ENCODE data around the gene KMT2E.
"Not testable (repeated sequence)": the region's sequence is repeated elsewhere in the genome, so short reads cannot be mapped to it uniquely, and the experiment has no call there.

Gene KMT2E, protein sequence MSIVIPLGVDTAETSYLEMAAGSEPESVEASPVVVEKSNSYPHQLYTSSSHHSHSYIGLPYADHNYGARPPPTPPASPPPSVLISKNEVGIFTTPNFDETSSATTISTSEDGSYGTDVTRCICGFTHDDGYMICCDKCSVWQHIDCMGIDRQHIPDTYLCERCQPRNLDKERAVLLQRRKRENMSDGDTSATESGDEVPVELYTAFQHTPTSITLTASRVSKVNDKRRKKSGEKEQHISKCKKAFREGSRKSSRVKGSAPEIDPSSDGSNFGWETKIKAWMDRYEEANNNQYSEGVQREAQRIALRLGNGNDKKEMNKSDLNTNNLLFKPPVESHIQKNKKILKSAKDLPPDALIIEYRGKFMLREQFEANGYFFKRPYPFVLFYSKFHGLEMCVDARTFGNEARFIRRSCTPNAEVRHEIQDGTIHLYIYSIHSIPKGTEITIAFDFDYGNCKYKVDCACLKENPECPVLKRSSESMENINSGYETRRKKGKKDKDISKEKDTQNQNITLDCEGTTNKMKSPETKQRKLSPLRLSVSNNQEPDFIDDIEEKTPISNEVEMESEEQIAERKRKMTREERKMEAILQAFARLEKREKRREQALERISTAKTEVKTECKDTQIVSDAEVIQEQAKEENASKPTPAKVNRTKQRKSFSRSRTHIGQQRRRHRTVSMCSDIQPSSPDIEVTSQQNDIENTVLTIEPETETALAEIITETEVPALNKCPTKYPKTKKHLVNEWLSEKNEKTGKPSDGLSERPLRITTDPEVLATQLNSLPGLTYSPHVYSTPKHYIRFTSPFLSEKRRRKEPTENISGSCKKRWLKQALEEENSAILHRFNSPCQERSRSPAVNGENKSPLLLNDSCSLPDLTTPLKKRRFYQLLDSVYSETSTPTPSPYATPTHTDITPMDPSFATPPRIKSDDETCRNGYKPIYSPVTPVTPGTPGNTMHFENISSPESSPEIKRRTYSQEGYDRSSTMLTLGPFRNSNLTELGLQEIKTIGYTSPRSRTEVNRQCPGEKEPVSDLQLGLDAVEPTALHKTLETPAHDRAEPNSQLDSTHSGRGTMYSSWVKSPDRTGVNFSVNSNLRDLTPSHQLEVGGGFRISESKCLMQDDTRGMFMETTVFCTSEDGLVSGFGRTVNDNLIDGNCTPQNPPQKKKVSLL (N-terminal part only)

DNA sequence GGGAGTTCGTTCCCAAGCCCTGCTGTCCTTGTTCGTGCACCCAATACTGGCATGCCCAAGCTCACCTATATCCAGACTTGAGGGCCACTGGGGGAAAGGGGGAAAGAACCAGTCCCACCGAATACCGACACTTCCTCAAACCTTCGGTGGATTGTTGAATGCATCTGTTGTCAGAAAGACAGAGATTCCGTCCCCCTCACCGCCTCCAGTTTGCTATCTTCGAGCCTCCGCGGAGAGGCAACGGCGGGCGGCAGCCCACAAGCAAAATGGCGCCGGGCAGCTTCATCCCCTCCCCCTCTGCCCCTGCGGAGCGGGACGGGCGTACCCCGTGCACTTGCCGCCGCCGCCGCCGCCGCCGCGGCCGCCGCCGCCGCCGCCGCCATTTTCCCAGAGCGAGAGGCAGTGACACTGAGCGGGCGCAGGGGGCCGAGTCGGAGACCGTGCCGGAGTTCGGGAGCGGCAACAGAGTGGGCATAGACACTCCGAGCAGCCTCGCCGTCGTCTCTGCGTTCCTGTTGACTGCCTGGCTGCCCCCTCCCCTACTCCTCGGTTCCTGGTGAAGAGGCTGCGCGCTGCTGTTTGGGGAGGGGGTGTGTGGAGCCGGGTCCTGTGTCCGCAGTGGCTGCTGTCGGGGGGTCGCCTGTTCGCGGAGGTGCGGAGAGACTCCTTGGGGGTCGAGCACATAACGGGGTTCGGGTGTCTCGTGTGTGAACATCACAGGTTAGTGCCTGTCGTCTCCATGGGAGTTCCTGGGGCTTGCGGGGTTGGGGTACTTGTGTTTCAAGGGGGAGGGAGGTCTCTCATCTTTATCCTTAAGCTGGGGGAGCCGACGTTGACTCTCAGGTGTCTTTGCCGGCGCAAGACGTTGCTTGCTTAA, at the start of gene KMT2E:
KMT2E (plus strand) TSS at position 390 of the 877 bp plus-strand sequence. CDS start 26,748 bp downstream, outside the sequence.
- DNase-seq (ENCODE audit: low read depth) = peak; percentile 69

DNA sequence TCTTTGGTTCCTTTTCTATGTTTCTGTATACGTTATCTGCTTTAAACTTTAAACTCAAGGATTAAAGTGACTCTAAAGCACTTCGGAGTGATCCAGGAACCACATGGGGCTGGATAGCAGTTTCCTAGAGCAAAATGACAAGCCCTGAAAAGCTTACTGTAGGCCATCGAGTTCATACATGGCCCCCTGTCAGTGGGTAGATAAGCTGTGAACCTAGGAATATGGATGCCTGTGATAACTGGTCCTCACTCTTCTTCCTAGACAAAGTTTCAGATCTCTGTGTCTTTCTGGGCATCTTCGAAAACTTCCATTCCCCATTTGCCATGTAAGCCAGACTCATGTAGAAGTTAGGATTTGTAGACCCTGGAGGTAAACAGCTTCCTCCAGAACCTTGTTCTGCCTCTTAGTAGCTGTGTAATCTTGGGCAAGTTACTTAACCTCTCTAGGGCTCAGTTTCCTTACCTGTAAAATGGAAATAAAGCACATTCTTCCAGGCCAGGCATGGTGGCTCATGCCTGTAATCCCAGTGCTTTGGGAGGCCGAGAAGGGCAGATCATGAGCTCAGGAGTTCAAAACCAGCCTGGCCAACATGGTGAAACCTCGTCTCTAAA, 49.3 kb upstream of the KMT2E start:
- no peak for DNase-seq (ENCODE audit: low read depth)

DNA sequence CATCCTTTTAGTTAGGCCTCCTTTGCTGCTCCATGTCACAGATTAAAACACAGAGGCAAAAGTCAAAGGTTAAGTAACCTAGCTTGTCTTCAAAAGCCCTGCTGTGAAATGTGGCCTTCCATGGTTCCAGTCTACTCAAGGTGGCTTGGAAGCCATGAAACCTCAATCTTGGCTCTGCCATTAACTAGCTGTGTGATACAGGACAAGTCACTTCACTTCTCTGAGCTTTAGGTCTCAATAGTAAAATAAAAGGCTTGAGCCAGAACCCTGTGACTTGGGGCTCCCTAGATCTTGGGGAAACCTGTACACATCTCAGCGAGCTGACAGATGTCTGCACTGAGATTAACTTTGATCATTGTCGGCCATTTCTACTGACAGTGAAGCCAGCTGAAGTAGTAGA, 48.0 kb upstream of the KMT2E start:
- DNase-seq (ENCODE audit: low read depth) = no peak

DNA sequence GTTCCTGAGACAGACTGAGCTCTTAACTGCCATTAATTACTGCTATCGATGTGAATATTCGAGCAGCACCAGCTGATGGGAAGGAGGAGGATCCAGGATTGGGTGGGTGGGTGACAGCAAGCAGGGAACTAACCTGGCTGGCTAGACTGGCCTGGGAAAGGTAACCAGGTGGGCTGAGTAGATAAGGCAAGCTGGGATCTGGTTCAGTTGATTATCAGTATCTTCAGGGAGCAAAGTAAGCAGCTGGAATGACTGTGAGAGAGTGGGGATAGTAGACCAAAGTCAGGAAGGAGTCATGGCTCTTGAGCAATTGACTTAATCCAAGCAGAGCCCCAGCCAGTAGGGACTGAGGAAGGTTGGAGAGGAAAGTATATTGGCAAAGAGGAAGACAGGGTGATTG, 46.9 kb upstream of the KMT2E start:
- DNase-seq (ENCODE audit: low read depth) = no peak

DNA sequence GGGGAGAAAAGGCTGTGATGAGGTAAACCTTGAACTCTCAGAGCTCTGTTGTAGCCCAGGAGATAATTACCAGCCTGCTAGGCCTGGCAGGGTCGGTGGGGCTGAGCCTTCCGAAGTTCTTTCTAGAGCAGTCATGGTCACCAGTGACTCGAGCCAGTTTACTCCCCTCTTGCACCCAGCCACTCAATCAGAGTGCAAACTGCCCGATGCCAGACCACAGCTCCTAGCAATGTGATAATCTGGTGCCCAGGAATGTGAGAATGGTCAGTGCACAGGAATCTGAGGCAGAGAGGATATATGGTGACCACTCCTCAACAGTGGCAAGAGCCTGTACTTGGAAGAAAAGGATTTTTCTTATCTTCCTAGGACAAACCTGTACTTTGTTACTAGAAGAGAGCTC, 46.4 kb upstream of the KMT2E start:
- no peak for DNase-seq (ENCODE audit: low read depth)

DNA sequence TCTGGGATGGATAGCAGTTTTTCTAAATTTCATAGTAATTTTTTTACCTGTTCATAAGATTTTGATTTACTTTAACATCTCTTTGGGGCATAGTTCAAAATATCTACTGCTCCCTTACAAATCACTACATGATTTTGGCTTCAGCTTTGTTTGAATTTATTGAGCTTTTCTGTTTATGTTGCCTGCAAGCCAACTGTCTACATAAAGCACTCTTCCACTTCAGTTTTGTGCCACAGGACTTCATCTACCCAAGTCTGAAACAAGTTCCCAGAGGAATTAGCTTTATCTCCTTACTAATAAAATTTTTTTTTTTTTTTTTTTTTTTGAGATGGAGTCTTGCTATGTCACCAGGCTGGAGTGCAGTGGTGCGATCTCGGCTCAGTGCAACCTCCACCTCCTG, 45.4 kb upstream of the KMT2E start:
- no peak for DNase-seq (ENCODE audit: low read depth)

DNA sequence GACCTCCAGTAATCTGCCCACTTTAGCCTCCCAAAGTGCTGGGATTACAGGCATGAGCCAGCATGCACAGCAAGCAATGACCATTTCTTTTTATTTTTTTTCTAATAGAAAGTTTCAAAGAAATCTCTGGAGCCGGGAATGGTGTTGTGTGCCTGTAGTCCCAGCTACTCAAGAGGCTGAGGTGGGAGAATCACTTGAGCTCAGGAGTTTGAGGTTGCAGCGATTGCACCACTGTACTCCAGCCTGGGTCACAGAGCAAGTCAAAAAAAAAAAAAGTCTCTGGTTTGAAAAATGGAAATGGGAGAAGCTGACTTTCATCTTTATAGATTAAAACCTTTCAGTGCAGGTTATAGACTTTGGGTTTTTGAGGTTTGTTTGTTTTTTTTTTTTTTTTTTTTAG, 44.8 kb upstream of the KMT2E start:
- DNase-seq (ENCODE audit: low read depth) = no peak

DNA sequence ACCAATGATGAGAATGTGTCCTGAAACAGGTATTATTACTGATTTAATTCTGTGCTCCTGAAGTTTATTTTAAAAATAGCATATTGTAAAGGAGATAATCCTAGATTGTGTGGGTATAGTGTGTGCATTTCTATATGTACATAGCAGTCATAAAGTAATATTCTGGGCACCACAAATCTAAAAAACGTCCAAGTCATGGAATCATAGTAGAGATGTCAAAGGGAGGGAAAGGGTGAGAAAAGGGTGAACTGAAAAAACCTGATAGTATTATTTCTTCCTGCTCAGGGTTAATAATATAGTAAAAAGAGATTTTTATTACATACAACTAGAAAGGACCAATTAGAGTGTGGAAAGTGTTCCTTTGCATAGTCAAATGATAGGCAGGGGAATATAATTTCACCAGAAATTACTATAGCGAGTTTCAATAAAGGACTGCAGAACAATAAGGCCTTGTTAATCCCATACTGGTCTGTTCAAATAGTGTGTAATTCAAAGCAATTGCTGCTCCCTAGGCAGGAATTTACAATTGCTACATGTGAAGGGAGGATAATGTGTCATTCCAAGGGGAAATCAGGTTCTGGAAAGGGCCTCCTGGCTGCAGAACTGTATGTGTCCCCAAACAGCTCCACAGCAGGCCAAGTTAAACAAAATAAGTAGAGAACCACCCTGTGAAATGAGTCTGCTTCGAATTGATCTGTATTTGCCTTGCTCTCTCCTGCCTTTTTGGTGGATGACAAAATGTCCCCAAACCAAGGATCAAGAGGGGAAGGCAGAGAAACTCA, 42.5 kb upstream of the KMT2E start:
- DNase-seq (ENCODE audit: low read depth) = no peak

DNA sequence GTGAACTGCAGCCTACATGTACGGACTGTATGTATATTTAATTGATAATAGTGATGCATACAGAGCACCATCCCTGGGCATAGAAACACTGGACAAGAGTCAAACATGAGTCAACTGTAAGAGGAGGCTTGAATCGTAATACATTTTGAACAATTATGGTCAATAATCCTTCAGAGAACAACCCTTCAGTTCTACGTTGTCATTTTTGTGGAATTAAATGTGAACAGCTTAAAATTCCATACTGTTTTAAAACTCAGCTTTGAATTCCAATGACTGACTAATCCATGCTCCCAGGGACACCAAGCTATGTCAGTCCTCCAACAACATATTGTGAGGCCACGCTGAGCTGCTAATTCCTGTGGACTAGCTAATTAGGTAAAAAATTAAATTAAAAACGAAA, 41.5 kb upstream of the KMT2E start:
- DNase-seq (ENCODE audit: low read depth) = no peak

DNA sequence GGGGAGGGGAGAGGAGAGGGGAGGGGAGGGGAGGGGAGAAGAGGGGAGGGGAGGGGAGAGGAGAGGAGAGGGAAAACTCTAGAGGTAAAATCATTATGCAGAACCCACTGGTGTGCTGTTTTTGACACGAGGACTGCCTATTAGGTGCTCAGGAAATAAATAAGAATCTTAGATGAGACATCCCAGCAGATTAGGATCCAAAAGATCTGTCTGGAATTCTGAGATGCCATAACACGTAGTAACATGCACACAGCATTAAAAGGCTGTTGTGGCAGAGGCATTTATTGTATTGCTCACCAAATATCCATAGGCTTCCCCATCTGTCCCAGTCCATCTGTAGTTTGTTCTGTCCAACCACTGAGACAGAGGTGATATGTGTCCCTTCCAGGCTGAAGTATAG, 40.8 kb upstream of the KMT2E start:
- DNase-seq (ENCODE audit: low read depth) = no peak

DNA sequence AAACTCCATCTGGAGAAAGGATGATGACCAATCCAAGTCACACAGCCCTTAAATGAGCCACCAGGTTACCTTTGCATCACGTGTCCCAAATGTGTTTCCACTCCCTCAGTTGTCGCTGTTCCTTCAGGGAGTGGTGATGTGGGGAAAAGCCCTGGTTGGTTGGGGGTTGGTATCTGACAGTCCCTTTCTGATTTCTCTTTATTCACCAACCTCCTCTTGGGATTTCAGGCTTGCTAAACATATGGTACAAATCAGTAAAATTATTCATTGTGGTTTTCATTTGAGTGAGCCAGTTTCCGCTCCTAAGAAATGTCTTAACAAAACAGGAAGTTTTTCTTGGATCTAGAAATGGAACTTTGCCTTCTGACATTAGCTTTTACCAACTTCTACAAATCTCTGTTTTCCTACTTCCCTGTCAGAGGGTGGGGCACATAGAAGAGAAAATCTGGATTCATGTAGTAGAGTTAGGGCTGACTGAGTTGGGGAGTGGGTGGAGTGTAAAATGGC, 40.0 kb upstream of the KMT2E start:
- DNase-seq (ENCODE audit: low read depth) = peak; percentile 78

DNA sequence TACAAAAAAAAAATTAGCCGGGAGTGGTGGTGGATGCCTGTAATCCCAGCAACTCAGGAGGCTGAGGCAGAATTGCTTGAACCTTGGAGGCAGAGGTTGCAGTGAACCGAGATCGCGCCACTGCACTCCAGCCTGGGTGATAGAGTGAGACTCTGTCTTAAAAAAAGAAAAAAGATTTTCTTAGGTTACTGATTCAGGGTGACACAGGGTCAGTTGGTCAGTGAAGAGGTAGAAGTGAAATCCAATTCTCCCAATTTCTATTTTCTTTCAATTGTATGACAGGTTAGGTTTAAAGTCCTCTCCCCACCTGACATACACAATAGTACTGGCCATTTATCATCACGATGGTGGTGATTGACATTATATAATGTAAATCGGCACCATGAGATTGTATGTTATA, 38.5 kb upstream of the KMT2E start:
- not testable (repeated sequence) for DNase-seq (ENCODE audit: low read depth)

DNA sequence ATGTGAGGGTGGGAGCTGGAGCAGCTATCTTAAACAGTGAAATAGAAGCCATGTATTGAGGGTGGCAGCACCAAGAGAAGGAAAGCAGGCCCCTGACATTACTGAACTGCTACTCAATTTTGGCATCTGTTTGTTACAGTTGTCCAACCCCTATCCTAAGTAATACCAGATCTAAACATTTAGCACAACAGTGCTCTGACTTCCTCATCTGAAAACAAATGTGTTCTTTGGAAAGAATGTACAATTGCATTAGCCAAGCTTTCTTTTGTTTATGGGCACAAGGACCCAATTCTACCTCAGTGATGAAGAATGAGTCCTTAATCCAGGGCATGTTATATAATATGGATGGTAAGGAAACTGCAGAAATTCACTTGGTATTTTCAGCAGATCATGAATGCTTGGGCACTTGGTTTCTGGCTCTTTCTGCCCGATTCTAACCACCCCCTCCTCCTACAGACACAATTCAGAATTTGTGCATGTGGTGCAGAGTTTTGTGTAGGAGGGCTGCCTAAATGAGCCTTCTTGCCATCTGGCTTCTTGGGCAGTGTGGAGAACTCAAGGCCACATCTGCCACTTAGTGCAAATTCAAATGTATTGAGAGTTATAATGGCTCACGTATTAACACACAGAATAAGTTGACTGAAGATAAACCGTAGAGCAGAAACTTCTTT, 36.9 kb upstream of the KMT2E start:
- no peak for DNase-seq (ENCODE audit: low read depth)

DNA sequence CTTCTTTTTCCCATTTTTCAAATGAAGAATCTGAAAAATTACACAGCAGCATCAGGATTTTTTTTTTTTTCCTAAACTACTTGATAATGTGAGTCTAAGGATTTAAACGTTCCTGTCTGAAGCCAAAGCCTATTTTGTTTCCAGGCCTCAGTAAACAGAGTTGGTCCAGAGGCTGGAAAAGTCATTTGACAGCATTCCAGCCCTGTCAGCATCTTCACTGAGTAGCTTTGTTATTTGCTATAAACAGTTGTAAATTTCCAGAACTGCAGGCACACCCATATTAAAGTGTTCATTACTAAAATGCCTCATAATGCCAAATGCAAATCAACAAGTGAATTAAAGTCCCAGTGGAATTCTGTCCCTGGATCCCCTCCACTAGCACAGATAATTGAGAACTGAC, 35.5 kb upstream of the KMT2E start:
- no peak for DNase-seq (ENCODE audit: low read depth)

DNA sequence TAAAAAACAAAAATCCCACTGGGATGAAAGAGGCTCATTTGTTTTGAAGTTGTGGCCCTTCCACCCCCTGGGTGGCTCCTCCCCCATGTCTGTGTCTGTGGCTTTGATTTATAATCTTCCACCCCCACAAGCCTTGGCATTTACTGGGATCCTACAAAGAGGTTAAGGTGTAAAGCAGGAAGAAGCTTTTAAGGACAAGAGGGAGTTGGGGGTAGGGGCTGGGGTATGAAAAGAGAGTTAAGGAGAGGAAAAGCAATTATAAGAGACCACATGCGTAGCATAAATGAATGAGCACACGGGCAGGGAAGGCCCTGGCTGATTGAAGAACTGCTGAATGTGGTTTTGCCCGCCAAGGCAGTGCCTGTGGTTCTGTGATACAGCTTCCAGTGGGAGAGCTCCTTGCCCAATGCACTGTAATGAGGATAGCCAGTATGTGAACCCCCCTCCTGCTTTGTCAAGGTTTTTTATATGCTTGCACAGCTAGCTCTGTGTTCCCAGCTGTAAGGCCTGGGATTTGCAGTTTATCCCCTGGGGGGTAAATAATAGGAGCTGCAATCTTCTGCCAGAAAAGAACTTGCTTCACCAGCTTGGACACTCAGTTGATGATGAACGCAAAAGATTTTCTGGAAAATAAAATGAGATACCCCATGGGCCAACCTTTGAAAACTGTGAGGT, 34.7 kb upstream of the KMT2E start:
- DNase-seq (ENCODE audit: low read depth) = no peak

DNA sequence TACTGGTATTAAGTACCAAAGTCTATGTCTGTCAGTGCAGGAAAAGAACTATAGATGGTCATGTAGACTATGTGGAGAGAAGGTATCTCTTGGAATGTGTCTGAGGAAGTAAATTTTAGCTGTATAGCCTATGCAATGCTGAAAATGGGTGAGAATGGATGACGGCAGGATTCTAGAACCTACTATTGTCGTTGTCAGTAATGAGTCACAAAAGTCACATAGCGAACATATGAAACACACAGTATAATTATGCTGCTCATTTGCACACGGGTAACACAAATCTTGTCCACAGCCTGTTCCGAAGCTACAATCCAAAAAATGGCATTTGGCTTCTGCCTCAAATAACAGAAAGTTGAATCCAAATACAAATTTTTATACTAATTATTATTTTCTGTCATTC, 33.6 kb upstream of the KMT2E start:
- no peak for DNase-seq (ENCODE audit: low read depth)

DNA sequence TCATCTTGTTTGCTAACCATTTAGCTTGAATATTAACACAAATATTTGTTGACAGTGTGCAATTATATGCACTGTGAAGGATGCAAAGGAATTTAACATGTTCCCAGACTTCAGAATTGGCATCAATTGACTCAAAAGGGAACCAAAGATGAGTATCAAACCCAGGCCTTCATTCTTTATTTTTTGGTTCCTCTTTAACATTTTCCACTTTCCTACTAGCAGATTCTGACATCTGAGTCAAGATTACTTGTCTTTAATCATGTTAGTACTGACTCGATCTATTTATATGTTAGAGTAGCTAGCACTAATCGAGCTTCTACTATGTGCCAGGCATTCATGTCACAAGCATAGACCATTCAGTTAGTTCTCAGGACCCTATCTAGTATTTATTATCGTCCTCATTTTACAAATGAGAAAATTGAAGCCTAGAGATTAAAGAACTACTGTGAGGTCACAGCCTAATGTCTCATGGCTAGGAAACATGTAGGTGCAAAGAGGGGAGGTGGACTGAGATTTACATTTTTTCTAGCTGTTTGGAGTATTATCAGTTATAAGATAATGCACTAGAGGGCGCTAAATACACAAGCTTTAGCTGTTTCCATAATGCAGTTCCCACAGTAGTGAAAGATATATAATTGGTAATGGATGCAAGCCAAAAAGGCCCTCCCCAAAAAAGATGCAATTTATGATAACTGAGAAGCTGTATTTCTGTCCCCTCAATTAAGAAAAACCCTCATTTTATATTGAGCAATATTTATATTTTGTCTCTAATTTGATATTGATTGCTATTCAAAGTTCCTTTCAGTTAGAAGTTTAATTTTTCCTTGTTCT, 32.9 kb upstream of the KMT2E start:
- no peak for DNase-seq (ENCODE audit: low read depth)

DNA sequence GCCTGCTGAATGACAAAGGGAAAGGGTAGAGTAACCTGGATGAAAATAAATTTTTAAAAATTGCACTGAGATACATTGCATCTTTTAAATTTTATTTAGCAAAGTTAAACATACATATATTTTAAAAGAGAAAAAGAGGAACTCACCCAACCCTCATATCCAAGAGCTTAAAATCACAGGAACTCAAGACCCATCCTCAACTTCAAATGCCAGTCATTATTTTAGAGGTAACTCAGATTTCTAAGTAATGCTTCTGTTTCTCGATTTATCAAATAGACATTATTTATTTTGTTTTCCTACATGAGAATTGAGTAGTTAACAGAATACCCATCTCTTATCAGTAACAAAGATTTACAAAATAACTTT, 32.4 kb upstream of the KMT2E start:
- no peak for DNase-seq (ENCODE audit: low read depth)

Measured in GM04504 (cell line).